GM19463 (cell line): ENCODE results near the gene ANKS6.

Experiments used
- ATAC-seq: cut with Tn5 transposase; IDR thresholded peaks from one replicate; pipeline ENCODE4 v1.9.1; 2021; ENCODE audit warnings: mild to moderate bottlenecking, moderate library complexity; ENCODE audit not compliant: unreplicated experiment

ANKS6 gene

GRCh38 chr9:98740226-98740881 lies 56.0 kb downstream of the ANKS6 start:
- ATAC-seq, result no peak

- no peak for ATAC-seq
These were observed 57.6 kb downstream of the ANKS6 start for GRCh38 chr9:98738741-98739140.

- ATAC-seq, result no peak
These were observed 60.1 kb downstream of the ANKS6 start for GRCh38 chr9:98736226-98736625.

- no peak for ATAC-seq
These were observed 63.6 kb downstream of the ANKS6 start for GRCh38 chr9:98732801-98733200.

GRCh38 chr9:98732091-98732490 lies 64.3 kb downstream of the ANKS6 start:
- no peak for ATAC-seq

GRCh38 chr9:98730871-98731270 lies 65.5 kb downstream of the ANKS6 start:
- ATAC-seq, result no peak

GRCh38 chr9:98728500-98728899 lies 67.9 kb downstream of the ANKS6 start:
- no peak for ATAC-seq

- ATAC-seq, result no peak
These were observed 68.9 kb downstream of the ANKS6 start for GRCh38 chr9:98727428-98727827.

GRCh38 chr9:98726735-98727134 lies 69.6 kb downstream of the ANKS6 start:
- no peak for ATAC-seq

- ATAC-seq, result no peak
These were observed 71.4 kb downstream of the ANKS6 start for GRCh38 chr9:98724810-98725530.

- ATAC-seq, result no peak
These were observed 74.7 kb downstream of the ANKS6 start for GRCh38 chr9:98721643-98722042.

GRCh38 chr9:98720402-98720801 lies 76.0 kb downstream of the ANKS6 start:
- no peak for ATAC-seq

- ATAC-seq, result no peak
These were observed 77.3 kb downstream of the ANKS6 start for GRCh38 chr9:98719055-98719454.

- ATAC-seq, result no peak
These were observed 81.5 kb downstream of the ANKS6 start for GRCh38 chr9:98714833-98715232.

- ATAC-seq, result no peak
These were observed 83.4 kb downstream of the ANKS6 start for GRCh38 chr9:98712987-98713386.

GRCh38 chr9:98709968-98710965 lies 86.1 kb downstream of the ANKS6 start:
- ATAC-seq, result no peak

GRCh38 chr9:98708933-98709911 lies 87.1 kb downstream of the ANKS6 start, which contains the start of gene GABBR2:
Gene GABBR2, minus strand, starts transcription at chr9:98708935. Its CDS starts 198 bp downstream, at chr9:98708737.
- ATAC-seq, result no peak

- no peak for ATAC-seq
These were observed 88.0 kb downstream of the ANKS6 start for GRCh38 chr9:98708103-98708932.
